NCI-H146 treated with DMSO at 0.1 percent for 48 hours (cell line): ENCODE data around the gene PHLDA3.
"Not testable (repeated sequence)": the region's sequence is repeated elsewhere in the genome, so short reads cannot be mapped to it uniquely, and the experiment has no call there.

Experiments
- DNase-seq: peaks from one replicate; lab custom pipeline; 2025; ENCODE audit not compliant: unreplicated experiment; lab: John Stamatoyannopoulos, UW

The PHLDA3 gene

DNA sequence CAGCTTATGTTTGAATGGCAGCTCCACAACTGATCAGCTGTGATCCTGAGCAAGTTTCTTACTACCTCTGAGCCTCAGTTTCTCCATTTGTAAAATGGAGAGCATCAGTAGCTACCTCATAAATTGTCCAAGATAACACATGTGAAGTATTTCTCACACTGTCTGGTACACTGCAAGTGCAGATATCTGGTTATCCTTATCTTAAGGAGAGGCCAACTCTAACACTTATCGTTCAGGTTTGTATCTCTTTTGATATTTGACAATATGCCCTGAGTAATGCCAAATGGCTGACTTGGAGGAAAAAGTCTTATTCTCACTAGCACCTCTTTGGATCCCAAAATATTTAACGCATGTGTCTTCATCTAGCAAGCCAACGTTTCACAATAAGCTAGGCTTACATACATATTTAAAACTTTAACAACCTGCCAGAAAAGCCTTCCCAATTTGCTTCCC lies 35.2 kb upstream of the PHLDA3 start:
- DNase-seq, result no peak

DNA sequence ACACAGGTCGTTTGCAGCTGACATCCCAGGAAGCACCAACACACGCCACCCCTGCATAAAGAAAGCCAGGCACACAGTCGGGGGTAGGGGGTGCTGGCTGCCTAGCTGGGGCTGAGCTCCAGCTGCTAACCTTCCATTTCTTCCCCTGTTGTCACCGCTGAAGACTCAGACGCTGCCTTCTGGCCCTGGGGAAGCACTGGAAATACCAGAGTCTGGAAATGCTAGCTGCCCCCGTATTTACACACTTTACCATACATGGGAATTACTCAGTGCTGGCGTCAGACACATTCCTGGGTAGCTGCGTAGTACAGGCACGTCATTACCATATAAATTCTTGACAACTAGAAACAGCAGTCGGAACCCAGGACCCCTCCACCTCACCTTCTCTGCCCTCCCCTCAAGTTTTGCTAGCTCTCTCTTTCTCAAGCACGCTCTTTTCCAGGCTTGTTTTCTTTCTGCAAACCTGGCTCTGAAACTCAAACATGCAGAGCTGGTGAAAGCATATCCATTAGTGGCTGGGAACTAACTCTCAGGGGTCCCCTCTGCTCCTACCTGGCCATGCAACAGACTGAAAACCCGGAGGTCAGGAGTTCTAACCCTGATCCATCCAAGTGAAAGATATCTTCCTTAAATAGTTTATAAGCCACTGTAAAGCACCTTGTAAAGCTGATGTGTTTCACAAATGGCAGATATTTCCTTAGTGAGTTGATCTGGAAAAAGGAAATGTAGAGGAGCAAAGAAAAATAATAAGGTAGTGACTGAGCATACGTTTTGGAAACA lies 34.6 kb upstream of the PHLDA3 start:
- DNase-seq, result no peak

DNA sequence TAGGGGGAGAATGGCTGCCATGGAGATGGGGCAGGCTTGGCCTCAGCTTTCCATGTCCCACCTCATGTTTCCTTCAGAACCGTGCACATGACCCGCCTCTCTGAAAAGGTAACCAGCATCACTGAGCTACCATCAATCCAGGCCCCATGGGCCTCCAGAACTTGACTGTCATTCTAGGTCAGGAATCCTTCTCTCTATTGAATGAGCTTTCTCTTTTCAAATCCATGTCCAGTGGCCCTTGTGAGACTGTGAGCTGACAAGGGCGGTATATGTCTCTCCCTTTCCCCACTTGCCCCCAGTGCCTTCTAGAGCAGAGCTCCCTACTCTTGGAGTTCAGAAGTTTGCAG lies 33.5 kb upstream of the PHLDA3 start:
- no peak for DNase-seq

DNA sequence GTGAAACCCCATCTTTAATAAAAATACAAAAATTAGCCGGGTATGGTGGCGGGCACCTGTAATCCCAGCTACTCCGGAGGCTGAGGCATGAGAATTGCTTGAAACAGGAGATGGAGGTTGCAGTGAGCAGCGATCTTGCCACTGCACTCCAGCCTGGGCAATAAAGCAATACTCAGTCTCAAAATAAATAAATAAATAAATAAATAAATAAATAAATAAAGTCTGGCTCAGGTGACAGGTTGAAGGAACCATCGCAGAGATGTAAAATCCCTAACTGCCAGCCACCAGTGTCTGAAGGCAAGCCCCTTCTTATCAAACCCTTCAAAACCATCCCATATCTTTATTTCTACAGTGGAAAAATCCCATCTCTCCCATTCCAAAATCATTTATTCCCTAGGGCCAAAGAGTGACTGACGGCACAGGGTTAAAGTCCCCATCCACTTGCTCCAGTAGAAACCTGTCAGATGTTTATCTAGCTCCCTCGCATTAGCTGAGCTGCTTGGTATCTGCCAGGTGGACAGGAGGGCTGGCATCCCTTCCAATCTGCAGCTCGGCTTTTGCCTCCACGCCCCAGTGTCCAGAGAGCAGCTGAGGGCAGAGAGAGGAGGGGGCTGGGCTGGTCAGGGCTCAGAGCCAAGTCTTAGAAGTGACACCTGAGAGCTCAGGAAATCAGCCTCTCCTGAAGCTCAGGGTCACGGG lies 33.0 kb upstream of the PHLDA3 start:
- DNase-seq, result peak; percentile 55

DNA sequence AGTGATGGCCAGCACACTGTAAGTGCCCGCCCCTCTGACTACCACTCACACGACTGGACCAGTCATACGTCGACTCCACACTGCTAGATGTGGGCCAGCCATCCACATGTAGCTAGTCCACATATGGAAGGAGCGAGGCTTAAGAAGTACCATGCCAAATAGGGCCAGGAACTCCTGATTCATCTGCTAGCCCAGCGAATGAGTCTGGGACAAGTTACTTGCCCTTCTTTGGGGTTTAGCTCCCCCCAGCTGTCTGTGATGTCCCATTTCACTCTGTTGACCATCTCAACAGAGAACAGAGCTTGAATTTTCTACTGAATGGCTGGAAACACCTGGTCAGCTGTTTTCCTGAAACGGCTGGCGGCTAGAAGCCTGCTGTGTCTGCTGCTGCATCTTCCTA lies 32.2 kb upstream of the PHLDA3 start:
- DNase-seq, result no peak

DNA sequence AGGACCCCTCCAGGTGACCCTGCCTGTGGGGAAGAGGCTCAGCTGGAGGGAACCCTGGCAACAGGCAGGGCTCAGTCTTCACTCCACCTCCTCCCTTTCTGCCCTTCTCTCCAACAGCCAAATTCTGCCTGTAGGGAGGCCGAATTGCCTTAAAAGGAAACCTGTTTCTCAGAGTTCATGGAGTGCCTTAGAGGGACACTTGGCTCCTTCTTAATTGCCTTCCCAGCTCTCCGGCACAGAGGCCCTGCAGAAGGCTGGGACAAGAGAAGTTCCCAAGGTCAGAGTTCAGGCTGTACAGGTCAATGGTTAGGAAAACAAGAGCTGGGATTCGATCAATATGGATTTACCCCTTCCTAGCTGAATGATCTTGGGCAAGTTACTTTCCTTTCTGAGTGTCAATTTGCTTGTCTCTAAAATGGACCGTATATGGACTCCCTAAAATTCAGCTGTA lies 31.7 kb upstream of the PHLDA3 start:
- DNase-seq, result no peak

DNA sequence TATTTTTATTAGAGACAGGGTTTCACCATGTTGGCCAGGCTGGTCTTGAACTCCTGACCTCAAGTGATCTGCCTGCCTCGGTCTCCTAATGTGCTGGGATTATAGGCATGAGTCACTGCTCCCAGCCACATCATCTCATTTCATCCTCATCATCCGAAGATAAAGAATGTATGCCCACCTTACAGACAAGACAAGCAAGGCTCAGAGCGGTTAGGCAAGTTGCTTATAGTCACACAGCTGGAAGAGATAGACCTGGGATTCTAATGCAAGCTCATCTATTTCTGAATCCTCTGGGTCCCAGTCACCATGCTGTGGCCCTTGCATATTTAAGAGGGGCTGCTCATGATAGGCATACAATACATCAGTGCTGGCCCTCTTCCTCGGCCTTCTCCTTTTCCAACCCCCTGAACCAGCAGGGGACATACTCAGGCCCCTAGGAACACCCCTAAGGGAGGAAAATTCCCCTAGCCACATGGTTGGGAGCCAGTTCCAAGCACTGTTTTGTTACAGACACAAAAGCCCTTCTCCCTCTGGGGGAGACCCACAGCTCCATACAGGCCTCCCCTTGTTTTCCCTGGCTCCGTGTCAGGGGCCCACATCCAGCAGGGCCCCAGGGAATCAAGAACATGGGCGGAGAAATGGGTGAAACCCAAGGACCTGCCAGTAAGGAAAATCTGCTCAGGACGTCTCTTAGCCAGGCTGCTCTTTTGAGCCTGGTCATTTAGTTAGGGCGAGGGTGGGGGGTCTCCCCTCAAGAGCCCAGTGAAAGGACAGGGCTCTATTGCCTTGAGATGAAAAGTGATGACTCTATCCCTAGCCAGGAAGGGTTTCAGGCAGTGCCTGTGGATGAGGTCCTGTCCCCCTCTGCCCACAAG lies 31.0 kb upstream of the PHLDA3 start:
- no peak for DNase-seq

DNA sequence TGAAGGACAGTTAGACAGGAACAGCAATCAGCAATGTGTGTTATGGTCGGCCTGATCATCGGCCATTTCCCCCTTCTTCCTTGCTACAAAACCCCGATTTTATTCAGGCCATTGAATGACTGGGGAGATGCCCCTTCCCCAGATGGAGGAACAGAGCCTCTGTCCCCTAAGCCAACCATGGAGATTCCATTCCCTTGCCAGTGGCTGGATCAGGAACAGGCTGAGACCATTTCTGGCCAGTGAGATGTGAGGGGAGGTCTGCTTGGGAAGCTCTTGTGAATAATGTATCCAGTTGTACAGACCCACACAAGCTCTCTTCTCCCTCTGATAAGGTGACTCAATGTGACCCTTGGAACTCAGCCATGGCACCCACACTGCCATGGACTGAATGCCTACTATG lies 30.2 kb upstream of the PHLDA3 start:
- DNase-seq, result no peak

DNA sequence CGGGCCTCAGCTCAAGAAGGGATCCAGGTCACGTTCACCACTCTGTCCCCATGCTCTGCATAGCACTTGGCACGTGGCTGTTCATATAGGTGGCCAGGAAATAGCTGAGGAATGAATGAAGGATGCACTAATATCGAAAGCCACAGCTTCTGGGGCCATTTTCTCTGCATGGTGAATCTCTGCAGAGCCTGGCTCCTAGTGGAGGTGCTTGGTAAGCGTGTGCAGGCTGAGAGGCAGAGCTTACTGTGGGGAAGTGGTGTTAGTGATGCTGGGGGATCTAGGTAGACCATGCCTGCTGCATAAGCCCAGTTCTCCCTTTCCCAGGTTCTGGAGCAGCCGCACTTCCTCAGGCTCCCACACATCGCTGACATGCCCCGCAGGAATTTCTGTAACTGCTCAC lies 29.6 kb upstream of the PHLDA3 start:
- no peak for DNase-seq

DNA sequence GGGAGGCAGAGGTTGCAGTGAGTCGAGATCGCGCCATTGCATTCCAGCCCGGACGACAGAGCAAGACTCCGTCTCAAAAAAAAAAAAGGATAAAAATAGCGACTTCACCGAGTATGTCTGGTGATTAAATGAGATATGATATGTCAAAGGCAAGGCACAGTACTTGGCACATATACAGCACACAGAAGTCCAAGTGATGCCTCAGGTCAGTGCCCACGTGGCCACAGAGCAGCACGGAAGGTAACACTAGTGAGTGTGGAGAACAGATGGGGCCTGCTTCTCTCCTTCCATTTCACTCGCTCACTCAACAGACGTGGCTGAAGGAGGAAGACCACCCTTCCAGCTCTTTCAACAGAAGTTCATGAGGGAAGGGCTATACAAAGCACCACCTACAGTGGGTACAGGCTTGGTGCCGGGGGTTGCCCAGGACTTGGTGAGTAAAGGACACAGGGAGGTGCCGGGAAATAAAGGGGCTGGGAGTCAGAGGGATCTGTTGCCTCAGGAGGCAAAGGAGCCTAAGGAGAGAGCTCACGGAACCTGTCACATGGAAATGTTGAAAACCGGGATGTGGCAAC lies 29.0 kb upstream of the PHLDA3 start:
- no peak for DNase-seq

DNA sequence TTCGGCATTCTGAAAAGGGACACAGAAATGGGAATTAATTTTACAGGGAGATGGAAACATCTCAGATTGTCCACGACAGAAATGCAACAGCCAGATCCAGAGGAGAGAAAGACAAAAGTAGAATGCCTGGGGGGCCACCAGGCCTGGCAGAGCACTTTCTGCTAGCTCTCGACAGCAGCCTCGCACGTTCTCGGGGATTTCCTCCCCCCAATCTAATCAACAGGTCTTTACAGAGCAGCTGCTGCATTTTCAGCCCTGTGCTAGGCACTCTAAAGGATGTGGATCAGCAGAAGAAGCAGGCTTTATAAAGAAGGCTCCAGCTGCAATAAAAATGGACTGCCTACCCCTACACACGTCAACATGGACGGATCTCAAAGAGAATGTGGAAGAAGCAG lies 27.3 kb upstream of the PHLDA3 start:
- DNase-seq, result no peak

DNA sequence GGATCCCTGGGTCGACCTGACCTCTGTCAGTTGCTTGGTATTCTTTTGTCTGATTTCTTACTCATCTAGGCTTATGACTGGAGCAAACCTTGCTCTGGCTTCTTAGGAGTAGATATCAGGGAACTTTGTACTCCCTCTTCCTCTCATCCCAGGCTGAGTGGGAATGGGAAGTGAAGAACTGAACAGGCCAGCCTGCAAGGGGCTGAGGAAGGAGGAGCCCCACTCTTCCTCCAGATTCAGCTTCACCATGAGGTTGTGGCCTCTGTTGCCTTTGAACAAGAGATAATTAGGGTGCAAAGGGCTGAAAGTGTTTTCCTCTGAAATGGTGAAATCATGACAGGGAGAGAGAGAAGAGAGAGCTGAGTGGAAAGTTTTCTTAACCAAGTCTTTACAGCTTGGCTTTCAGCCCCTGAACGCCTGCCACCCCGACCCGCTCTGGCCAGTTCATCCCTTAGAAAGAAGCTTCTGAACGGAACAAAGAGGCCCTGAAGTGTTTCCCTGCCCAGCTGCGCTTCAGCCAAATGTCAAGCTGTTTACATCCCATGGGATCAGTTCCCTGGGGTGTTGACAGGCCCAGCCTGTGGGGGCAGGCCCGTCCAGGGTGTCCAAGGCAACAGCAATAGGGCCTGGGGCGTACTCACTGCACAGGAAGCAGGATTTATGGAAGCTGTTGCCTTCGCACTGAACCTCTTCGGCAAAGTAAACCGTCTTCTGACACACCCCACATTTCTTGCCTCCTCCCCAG lies 26.7 kb upstream of the PHLDA3 start:
- DNase-seq, result peak; percentile 77

DNA sequence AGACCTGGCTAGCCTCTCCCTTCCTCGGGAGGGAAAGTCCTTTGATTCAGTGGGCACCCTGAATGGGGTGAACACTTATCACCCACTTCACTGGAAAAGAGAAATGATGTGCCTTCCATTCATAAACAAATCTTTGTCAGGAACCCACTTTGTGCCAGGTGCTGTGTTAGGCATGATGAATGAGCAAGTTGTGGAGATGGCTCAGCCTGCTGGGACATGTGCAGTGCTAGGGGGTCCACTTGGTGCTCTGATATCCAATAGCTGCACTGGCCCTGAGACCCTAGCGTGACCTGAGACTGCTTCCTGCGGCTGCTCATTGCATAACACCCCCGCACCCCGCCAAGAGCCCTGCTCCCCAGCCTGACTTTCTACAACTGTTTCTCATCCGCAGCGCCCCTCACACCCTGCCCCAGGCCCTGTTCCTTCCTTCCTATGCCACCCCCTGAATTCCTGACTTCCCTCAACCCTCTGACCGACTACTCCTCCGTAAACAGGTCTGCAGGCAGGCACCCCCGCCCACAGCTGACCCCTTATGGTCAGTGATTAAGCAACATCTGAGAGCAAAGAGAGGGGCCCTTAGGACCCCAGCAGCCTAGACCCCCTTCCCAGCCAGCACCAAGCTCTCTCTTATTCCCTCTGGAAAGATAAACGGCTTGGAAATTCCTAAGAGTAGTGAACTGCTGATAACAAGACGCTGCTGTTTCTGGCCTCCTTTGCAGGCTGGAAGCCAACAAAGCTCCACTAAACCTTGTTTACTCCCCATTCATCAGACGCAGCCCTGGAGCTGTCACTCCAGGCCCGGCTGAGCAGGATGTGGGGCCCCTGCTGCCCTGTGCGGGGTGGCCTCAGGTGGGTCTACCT lies 25.0 kb upstream of the PHLDA3 start:
- DNase-seq, result no peak

DNA sequence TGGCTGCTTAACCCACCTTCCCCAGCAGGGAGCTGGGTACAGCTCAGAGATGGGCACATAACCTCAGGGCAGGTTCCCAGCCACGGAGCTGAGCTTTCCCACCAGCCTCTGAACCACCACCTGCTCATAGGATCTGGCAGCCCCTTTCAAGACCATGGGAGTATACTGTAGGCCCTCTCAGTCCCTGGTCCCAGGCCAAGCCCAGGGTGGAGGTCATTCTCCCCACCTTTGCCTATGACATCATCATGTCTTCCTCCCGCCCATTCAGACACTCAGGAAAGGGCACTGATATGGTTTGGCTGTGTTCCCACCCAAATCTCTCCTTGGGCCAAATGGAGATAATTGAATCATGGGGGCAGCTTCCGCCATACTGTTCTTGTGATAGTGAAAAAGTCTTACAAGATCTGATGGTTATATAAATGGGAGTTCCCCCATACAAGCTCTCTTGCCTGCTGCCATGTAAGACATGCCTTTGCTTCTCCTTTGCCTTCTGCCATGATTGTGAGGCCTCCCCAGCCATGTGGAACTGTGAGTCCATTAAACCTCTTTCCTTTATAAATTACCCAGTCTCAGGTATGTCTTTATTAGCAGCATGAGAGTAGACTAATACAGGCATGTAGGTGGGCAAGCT lies 24.2 kb upstream of the PHLDA3 start:
- DNase-seq, result not testable (repeated sequence)

DNA sequence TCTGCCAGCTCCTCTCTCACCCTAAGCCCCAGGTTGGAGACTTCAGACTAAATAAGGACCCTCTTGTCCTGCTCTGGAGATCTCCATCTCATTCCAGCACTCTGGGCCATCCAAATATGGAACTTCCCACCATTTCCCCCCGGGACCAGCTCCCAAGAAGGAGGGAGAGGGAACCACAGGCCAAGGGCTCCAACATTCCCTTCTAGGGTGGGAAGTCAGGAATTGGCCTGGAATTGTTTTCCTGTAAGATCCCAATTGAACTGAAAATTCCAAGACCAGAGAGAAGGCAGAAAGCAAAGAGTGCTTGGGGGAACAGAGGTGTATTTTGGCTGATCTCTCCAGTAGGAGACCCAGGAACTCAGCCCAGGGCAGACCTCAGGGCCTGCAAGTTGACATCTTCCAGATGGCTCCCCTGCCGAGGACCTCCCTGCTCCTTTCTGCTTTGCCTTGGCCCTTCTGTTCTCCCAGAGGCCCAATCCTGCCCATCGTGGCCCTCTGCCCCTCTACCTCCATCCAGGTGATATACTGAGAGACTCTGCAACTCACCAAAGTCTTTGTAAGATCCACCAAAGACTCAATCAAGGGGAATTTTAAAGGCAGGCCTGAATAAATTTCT lies 23.0 kb upstream of the PHLDA3 start:
- DNase-seq, result no peak

DNA sequence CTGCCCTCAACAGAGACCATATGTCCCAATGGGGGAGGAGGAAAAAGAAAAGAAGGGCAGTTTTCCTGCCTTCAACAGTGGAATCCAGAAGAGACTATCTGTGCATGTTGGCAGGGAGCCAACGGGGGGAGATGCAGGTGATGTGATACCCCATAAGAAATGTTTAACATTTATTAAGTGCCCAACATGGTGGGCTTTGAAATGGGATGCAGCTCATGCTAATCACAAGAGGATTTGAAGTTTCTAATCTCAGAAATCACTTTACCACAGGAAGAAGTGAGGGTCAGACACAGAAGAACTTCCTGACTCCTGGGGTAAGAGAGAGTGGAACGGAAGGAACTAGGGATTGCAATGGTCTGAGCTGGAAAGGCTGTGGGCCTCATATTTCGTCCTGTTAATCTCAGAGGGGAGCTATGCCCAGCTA lies 21.7 kb upstream of the PHLDA3 start:
- DNase-seq, result no peak

DNA sequence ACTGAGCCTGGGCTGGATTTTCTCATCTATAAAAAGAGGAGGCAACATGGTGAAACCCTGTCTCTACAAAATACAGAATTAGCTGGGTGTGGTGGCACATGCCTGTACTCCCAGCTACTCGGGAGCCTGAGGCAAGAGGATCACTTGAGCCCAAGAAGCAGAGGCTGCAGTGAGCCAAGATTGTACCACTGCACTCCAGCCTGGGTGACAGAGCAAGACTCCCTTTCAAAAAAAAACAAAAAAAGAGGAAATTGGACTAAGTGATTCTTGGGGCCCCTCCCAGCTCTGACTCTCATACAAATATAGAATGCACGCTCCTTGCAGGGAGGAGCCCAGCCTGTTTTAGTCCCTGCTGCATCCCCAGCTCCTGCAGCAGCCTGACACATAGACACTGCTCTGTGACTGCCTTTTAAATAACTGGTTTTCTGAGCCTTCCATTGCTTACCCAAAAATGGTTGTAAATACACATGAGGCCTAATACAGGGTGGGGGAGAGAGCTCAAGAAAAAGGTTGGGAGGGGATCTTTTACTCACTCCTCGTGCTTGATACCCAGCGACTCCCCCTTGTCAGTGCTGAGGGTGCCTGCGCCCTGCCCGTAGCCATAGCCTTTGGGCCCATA lies 20.8 kb upstream of the PHLDA3 start:
- DNase-seq, result no peak

DNA sequence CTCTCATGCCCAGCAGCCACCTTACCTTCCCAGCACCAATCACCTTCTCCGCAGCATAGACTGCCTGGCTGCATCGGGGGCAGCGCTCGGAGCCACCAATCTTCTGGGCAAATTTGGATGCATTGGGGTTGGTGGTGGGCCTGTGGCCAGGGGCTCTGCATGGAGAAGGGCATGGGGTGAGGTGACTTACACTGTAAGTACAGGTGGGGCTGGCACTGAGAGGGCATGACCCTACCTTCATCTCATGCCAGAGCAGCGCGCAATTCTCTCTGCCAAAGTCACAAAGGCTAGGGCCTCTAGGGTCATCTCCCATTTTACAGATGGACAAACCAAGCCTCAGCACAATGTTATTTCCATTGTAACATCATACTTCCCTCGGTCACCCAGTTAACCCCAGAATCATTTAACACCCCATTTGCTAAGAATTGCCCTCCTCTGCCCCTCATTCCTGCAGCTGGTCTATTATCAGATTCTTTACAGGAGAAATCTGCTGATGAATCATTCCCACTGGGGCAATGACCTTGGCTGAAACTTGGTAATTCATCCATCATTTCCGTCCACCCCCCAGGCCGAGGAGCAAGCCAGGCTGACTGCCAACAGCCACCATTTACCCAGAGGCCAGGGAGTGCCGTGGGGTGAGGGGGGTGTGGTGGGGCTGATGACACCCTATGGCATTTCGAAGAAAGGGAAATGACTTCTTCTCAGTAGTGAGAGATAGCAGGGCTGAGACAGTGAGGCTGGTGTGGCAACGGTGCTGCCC lies 20.0 kb upstream of the PHLDA3 start:
- DNase-seq, result no peak
